ENCODE data around the gene RSPRY1. TPM values are rescaled to one million over a fixed set of nuclear protein-coding genes. Genes with fewer than 3 reads are reported as not detected.

The RSPRY1 gene
- total RNA-seq, 4 donors from 2014 or later, result 28.8 to 38.1 (median 32.1) TPM

- no peak for TF ChIP-seq CTCF (IDR thresholded peaks at IDR 0.05; ENCODE audit: low read depth)
These were observed 4.0 kb downstream of the RSPRY1 start for GRCh38 chr16:57190136-57190535.

GRCh38 chr16:57191056-57191571 lies 5.0 kb downstream of the RSPRY1 start:
- no peak for TF ChIP-seq CTCF (IDR thresholded peaks at IDR 0.05; ENCODE audit: low read depth)

DNA sequence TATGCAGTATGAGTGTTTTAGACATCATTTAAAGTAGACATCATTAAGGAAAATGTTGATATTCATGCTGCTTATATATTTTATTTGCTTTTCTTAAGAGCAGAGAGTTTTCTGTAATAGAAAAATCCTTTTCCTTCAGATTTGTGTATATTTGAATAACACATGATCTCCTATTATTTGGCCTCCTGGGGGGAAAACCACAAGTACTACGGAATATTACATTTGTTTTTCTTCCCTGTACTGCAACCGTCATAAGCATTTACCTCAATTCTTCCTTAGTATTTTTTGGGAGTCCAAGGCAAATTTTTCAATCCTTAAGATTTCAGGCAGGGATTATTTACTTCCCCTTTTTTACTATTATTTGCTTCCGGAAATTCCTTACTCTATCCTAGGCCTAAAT lies 6.0 kb downstream of the RSPRY1 start:
- no peak for TF ChIP-seq CTCF (IDR thresholded peaks at IDR 0.05; ENCODE audit: low read depth)

DNA sequence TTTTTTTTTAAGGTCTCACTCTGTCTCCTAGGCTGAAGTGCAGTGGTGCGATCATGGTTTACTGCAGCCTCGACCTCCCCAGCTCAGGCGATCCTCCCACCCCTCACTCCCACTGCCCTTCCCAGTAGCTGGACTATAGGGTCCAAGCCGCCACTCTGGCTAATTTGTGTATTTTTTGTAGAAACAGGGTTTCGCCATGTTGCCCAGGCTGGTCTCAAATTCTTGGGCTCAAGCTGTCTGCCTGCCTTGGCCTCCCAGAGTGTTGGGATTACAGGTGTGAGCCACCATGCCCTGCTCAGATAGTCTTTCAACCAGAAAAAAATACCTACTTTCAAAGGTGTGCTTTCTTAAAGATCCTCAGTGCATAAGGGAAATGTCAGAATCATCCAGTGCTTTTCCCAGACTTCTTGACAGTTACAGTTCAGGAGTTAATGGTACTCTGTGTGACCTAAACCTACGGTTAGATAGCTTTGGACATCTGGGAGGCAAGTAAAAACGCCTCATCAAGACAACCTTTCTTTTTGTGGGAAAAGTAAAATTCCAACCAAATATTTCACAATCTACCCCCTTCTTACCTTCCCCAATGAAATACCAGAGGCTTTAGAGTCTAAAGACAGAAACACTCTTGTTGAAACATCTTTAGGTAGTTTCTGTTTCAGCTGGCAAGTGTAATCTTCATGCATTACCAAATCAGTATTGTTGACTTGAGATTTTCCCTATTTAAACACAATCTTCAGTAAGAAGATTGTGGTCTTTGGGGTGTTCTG lies 6.8 kb downstream of the RSPRY1 start:
- TF ChIP-seq CTCF (IDR thresholded peaks at IDR 0.05; ENCODE audit: low read depth), result no peak

DNA sequence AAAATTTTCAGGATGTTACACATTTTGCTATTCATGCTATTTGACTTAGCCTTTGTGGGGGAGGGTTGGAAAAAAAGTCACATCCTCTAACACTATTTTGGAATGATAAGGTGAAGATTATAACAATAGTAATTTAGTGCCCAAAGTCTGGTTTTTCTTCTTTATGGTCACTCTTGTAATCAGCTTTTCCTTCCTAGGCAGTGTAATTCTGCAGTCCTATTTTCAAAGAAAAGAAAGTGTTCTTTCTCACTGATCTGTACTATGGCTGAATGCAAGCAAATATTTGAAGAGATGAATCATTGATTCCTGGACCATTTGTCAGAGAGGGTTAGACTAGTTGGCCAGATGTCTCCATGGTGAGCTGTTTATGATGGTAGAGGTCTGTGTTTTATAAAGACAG lies 8.4 kb downstream of the RSPRY1 start:
- no peak for TF ChIP-seq CTCF (IDR thresholded peaks at IDR 0.05; ENCODE audit: low read depth)

- TF ChIP-seq CTCF (IDR thresholded peaks at IDR 0.05; ENCODE audit: low read depth), result no peak
These were observed 10.2 kb downstream of the RSPRY1 start for GRCh38 chr16:57196286-57196685.

DNA sequence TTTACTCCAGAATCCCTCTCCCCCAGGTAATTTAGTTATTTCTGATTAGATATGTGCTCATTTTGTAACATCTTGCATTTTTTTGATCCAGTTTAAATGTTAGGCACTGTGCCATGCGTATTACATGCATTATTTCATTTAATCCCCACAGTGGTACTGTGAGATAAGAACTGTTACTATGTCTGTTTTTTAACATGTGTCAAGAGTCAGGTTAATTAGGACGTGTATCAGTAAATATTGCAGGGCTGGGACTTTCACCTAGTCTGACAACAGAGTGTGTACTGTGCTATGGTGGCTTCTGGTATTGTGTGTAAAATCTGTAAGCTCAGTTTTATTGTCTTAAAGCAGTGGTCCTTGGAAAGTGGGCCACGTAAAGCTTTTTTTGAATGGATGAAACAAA lies 10.6 kb downstream of the RSPRY1 start:
- no peak for TF ChIP-seq CTCF (IDR thresholded peaks at IDR 0.05; ENCODE audit: low read depth)

Data from subcutaneous adipose tissue (tissue), 4 donors.